Colonic mucosa (tissue), 4 donors: ENCODE measurements around the gene KRT84. TPM values are rescaled to one million over a fixed set of nuclear protein-coding genes. Genes with fewer than 3 reads are reported as not detected.

ENCODE experiments used
- DNase-seq: peaks from one replicate; pipeline ENCODE4 v3.0.0-alpha.2; 2020
- H3K27ac ChIP-seq: fragments of 200-600 bp; one replicate; pipeline ENCODE4 v1.8.0; 2021
- H3K27me3 ChIP-seq: fragments of 200-600 bp; one replicate; pipeline ENCODE4 v1.8.0; 2021
- H3K36me3 ChIP-seq: fragments of 200-600 bp; one replicate; pipeline ENCODE4 v1.8.0; 2021
- H3K4me1 ChIP-seq: fragments of 200-600 bp; one replicate; pipeline ENCODE4 v1.8.0; 2021; ENCODE audit warnings: mild to moderate bottlenecking
- H3K4me3 ChIP-seq: fragments of 200-600 bp; one replicate; pipeline ENCODE4 v1.8.0; 2021
- H3K9ac ChIP-seq, 2 donors: one replicate each; pipeline ENCODE4 v1.7.0; 2013; ENCODE audit warnings: control low read depth in 2 of 2, low read depth in 2 of 2, low read length in 2 of 2
- H3K9me3 ChIP-seq: fragments of 200-600 bp; one replicate; pipeline ENCODE4 v1.8.0; 2021
- intact Hi-C: fragments of 100-400 bp; cut with DNase I; formaldehyde crosslinking; loops from one replicate; pipeline ENCODE4 v1.14.1; 2022
- total RNA-seq, 2 donors: library from RNA; stranded (reverse); fragmentation: NEBNext Ultra II Directional in 1 of 2; extraction: Animal tissue kit (Norgen Biotek cat#: 25700) in 1 of 2; gene quantifications; one replicate each; pipeline ENCODE4 v1.2.1, GENCODE V29; 2021
- TF ChIP-seq, protein P1 (sequence below): fragments of 200-600 bp; IDR thresholded peaks from one replicate; pipeline ENCODE4 v1.8.0; 2022; ENCODE audit warnings: antibody characterized with exemption, mild to moderate bottlenecking
- donor health status: healthy.
- donor health status: DM: no; HTN: no; CAD: no.
- donor health status: DM: no; HTN: no; CAD: no.

The KRT84 gene
- total RNA-seq, 2 donors from 2014 or later = not detected

DNA sequence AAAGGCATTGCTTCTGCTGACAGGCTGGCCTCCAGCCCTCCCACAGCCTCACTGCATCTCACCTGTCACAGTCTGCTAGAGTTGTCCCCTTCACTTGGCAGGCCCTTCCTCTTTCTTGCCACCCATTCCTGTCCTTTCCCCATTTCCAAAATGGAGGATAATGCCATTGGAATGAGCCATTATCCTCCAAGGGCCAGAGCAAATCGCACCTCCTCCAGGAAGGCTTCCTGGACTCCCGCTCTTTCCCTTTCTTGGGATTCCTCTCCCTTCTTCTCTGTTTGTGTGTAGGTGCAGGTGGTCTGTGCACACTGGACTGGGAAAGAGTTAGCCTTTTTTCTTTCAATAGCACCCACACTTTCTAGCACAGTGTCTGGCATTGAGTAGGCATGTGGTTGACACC lies 16.9 kb upstream of the KRT84 start:
- H3K27me3 ChIP-seq = no peaks in the 10 kb centered on the region
- no peak overlapping the region for H3K9ac ChIP-seq
- H3K4me3 ChIP-seq = no peak overlapping the region
- TF ChIP-seq, protein P1, sequence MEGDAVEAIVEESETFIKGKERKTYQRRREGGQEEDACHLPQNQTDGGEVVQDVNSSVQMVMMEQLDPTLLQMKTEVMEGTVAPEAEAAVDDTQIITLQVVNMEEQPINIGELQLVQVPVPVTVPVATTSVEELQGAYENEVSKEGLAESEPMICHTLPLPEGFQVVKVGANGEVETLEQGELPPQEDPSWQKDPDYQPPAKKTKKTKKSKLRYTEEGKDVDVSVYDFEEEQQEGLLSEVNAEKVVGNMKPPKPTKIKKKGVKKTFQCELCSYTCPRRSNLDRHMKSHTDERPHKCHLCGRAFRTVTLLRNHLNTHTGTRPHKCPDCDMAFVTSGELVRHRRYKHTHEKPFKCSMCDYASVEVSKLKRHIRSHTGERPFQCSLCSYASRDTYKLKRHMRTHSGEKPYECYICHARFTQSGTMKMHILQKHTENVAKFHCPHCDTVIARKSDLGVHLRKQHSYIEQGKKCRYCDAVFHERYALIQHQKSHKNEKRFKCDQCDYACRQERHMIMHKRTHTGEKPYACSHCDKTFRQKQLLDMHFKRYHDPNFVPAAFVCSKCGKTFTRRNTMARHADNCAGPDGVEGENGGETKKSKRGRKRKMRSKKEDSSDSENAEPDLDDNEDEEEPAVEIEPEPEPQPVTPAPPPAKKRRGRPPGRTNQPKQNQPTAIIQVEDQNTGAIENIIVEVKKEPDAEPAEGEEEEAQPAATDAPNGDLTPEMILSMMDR = no peak
- DNase-seq = no peak
- H3K4me1 ChIP-seq = no peaks in the 10 kb centered on the region
- no peak overlapping the region for H3K27ac ChIP-seq
- intact Hi-C loops = no loop called here
- no peaks in the 10 kb centered on the region for H3K36me3 ChIP-seq
- H3K9me3 ChIP-seq = no peaks in the 10 kb centered on the region

DNA sequence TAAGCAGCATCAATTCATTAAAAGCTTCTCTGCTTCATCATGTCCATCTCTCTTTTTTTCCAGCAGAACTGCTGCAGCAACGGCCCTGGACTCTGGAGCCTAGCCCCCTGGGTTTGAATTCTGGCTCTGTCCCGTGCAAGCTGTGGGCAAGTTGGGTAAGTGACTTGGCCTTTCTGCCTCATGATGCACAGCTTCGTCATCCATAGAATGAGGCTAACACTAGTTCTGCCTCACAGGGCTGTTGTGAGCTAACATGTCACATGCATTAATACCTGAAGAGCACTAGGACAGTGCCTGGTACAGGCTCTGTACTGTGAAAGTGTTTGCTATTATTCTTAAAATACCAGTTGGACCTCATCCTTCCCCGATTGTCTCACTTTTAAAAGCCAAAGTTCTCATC lies 16.5 kb upstream of the KRT84 start:
- Histone ChIP-seq H3K9ac (no peak overlapping the region), H3K27ac (no peak overlapping the region), H3K4me1 (no peaks in the 10 kb centered on the region), H3K27me3 (no peaks in the 10 kb centered on the region), H3K4me3 (no peak overlapping the region), H3K36me3 (no peaks in the 10 kb centered on the region), H3K9me3 (no peaks in the 10 kb centered on the region)
- DNase-seq = no peak
- intact Hi-C loops = no loop called here
- TF ChIP-seq, protein P1 = no peak

DNA sequence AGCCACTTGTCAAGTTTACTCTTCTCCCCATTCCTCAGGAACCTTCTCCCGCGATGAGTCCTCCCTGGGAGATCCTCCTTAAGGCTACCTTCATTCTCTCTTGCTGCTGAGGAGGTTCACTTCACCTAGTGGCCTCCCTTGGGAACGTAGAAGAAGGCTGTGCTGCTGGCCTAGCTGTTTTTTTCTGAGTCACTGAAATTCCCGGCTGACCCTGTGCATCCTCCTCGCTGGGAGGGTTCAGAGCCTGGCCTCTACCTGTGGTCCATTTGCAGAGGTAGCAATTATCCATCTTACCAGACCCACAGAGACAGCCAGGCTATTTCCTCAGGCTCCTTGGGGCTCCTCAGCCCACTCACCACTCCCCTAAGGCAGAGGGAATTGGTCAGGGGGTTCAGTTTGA lies 16.1 kb upstream of the KRT84 start:
- H3K27me3 ChIP-seq = no peaks in the 10 kb centered on the region
- H3K4me3 ChIP-seq = no peak overlapping the region
- intact Hi-C loops = no loop called here
- H3K9me3 ChIP-seq = no peaks in the 10 kb centered on the region
- H3K9ac ChIP-seq = no peak overlapping the region
- H3K27ac ChIP-seq = no peak overlapping the region
- no peak for DNase-seq
- H3K4me1 ChIP-seq = no peaks in the 10 kb centered on the region
- no peaks in the 10 kb centered on the region for H3K36me3 ChIP-seq
- TF ChIP-seq, protein P1 = no peak

DNA sequence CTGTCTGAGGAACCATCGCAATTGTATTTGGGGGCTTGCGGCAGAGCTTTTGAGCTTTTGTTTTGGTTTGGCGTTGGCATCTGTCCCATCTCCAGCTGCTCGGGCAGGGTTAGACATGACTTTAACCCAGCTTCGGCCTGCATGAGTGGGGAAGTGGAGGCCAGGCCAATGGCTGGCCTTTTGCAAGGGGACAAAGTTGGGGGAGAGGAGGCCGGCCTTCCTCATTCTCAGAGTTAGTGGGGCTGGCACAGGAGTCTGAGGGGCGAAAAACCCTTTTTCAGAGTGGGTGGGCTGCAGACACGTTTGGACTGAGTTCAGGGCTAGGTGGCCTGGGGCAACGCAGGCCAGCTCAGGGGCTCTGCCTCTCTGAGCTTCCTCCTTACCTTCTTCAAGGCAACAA lies 15.5 kb upstream of the KRT84 start:
- no peaks in the 10 kb centered on the region for H3K4me1 ChIP-seq
- no peak overlapping the region for H3K9ac ChIP-seq
- TF ChIP-seq, protein P1 = no peak
- no peaks in the 10 kb centered on the region for H3K36me3 ChIP-seq
- no peak overlapping the region for H3K4me3 ChIP-seq
- H3K27me3 ChIP-seq = no peaks in the 10 kb centered on the region
- intact Hi-C loops = no loop called here
- no peak overlapping the region for H3K27ac ChIP-seq
- H3K9me3 ChIP-seq = no peaks in the 10 kb centered on the region
- DNase-seq = no peak

DNA sequence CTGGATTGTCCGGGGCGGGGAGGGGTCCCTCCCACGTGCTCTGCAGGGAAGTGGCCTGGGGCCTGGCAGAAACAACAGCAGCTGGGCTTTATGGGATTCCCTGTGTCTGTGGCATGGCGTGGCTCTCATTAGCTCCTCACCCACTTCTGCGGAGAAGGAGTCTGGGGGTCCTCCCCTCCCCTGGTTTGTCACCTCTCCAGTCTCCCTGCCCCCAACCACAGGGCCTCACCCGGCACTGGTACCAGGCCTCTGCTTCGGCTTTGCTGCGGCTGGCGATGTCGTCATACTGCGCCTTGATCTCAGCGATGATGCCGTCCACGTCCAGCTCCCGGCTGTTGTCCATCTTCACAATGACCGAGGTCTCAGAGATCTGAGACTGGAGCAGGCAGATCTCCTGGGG lies 14.3 kb upstream of the KRT84 start:
- no peak overlapping the region for H3K9ac ChIP-seq
- H3K27ac ChIP-seq = no peak overlapping the region
- no peak overlapping the region for H3K4me3 ChIP-seq
- TF ChIP-seq, protein P1 = no peak
- no peak for DNase-seq
- no peaks in the 10 kb centered on the region for H3K4me1 ChIP-seq
- no peaks in the 10 kb centered on the region for H3K36me3 ChIP-seq
- no peaks in the 10 kb centered on the region for H3K27me3 ChIP-seq
- no peaks in the 10 kb centered on the region for H3K9me3 ChIP-seq
- intact Hi-C loops = no loop called here

DNA sequence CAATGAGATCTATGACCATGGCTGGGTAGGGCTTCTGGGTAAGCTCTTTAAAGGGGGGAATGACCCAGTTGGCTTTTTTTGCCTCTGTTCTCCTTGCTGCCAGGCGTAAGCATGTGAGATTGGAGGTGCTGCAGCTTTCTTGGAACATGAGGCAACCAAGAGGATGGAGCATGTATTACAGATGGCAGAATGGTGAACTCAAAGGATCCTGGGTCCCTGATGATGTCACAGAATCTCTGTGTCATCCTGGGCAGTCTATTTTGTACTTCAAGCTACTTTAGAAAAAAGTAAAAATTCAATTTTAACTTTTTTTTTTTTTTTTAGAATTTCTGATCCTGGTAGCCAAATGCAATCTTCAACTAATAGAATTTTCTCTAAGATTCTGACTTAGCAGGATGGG lies 12.7 kb upstream of the KRT84 start:
- no peak overlapping the region for H3K4me3 ChIP-seq

More for the DNA sequence above, 12.7 kb upstream of the KRT84 start:
- Histone ChIP-seq H3K9me3 (no peaks in the 10 kb centered on the region), H3K27me3 (no peaks in the 10 kb centered on the region), H3K9ac (no peak overlapping the region), H3K4me1 (no peaks in the 10 kb centered on the region), H3K27ac (no peak overlapping the region), H3K36me3 (no peaks in the 10 kb centered on the region)
- TF ChIP-seq, protein P1 = no peak
- DNase-seq = no peak
- intact Hi-C loops = no loop called here
